Stimulated activated CD4-positive, alpha-beta T cell treated with anti-CD3 and anti-CD28 coated beads, Interleukin-15, amount 100 ng/mL, for 48 hours (primary cell): ENCODE data around the gene SMARCA5.
A peak's percentile ranks its signal among the peaks of the same experiment; 100 is the strongest.

Experiments used
- DNase-seq, 2 donors: peaks; one replicate each; pipeline ENCODE4 v3.0.0-alpha.2; 2020; ENCODE audit warnings: low read depth in 2 of 2

Gene SMARCA5

GRCh38 chr4:143538979-143539669 lies 25.6 kb downstream of the SMARCA5 start:
- no peak for DNase-seq

GRCh38 chr4:143539670-143540023 lies 26.1 kb downstream of the SMARCA5 start:
- DNase-seq, result no peak

- no peak for DNase-seq
Measured at GRCh38 chr4:143549928-143550327, 36.4 kb downstream of the SMARCA5 start.

- DNase-seq, result no peak
Measured at GRCh38 chr4:143554728-143555597, 41.5 kb downstream of the SMARCA5 start.

GRCh38 chr4:143555676-143556075 lies 42.2 kb downstream of the SMARCA5 start:
- no peak for DNase-seq

- DNase-seq, result no peak
Measured at GRCh38 chr4:143558286-143558685, 44.8 kb downstream of the SMARCA5 start.

GRCh38 chr4:143558823-143559756 lies 45.6 kb downstream of the SMARCA5 start:
- peak; percentile 51 to 52 for DNase-seq

GRCh38 chr4:143559757-143560147 lies 46.2 kb downstream of the SMARCA5 start:
- DNase-seq, result peak in 1 of 2 donors; percentile 17

GRCh38 chr4:143564472-143564871 lies 51.0 kb downstream of the SMARCA5 start:
- DNase-seq, result no peak

- DNase-seq, result no peak
Measured at GRCh38 chr4:143575331-143575730, 61.8 kb downstream of the SMARCA5 start.

GRCh38 chr4:143581331-143581946 lies 67.9 kb downstream of the SMARCA5 start:
- no peak for DNase-seq

- no peak for DNase-seq
Measured at GRCh38 chr4:143585548-143585947, 72.0 kb downstream of the SMARCA5 start.

- DNase-seq, result no peak
Measured at GRCh38 chr4:143586080-143586479, 72.6 kb downstream of the SMARCA5 start.

GRCh38 chr4:143587703-143588102 lies 74.2 kb downstream of the SMARCA5 start:
- DNase-seq, result no peak

- DNase-seq, result no peak
Measured at GRCh38 chr4:143597276-143597675, 83.8 kb downstream of the SMARCA5 start.

- DNase-seq, result no peak
Measured at GRCh38 chr4:143598816-143599215, 85.3 kb downstream of the SMARCA5 start.

GRCh38 chr4:143599827-143600226 lies 86.3 kb downstream of the SMARCA5 start:
- DNase-seq, result no peak

- no peak for DNase-seq
Measured at GRCh38 chr4:143606480-143606879, 93.0 kb downstream of the SMARCA5 start.
